Caco-2 (cell line): ENCODE data around the gene MAGI1. TPM values are rescaled to one million over a fixed set of nuclear protein-coding genes. Genes with fewer than 3 reads are reported as not detected.

Experiments
- BruUV-seq: library from RNA; stranded (reverse); fragments of 400-500 nt; replicated peaks from 2 replicates; lab custom pipeline; 2021; lab: Mats Ljungman, UMichigan
- CTCF ChIA-PET: fragments of 300-600 bp; sonication (Branson Sonifier 250); formaldehyde crosslinking; loops from one replicate; lab custom pipeline; 2022; ENCODE audit warnings: antibody characterized with exemption; lab: Charles Lee
- POLR2A ChIA-PET: fragments of 300-600 bp; sonication (Branson Sonifier 250); formaldehyde crosslinking; loops from one replicate; lab custom pipeline; 2022; ENCODE audit warnings: antibody characterized with exemption; lab: Charles Lee
- DNase-seq, 2 experiments: peaks; one replicate each; pipeline versions ENCODE4 v3.0.0 to v3.0.0-alpha.2; 2020 to 2022
- H3K27me3 ChIP-seq: replicated peaks from 2 replicates; pipeline ENCODE4 v1.6.0; 2011; ENCODE audit warnings: low read length; ENCODE audit not compliant: control insufficient read depth, insufficient read depth
- H3K36me3 ChIP-seq: 2 replicates; pipeline ENCODE4 v1.5.1; 2011; ENCODE audit warnings: low read length; ENCODE audit not compliant: control insufficient read depth, insufficient read depth
- H3K4me1 ChIP-seq: fragments of 250-450 bp; sonication (Bioruptor Pico); 2 replicates; pipeline ENCODE4 v1.5.1; 2020; ENCODE audit warnings: mild to moderate bottlenecking
- H3K4me3 ChIP-seq: 2 replicates; pipeline ENCODE4 v1.5.1; 2011; ENCODE audit warnings: low read depth, mild to moderate bottlenecking, control low read depth, low read length
- H3K9me3 ChIP-seq: fragments of 250-450 bp; sonication (Bioruptor Pico); 2 replicates; pipeline ENCODE4 v1.5.1; 2020; ENCODE audit warnings: mild to moderate bottlenecking, moderate library complexity
- H3K27ac Mint-ChIP-seq: one replicate; pipeline ENCODE4 v1.8.0; 2022; ENCODE audit warnings: mixed read lengths; ENCODE audit not compliant: unreplicated experiment
- H3K27me3 Mint-ChIP-seq: one replicate; pipeline ENCODE4 v1.8.0; 2022; ENCODE audit warnings: mixed read lengths; ENCODE audit not compliant: insufficient read depth, unreplicated experiment
- H3K36me3 Mint-ChIP-seq: one replicate; pipeline ENCODE4 v1.8.0; 2022; ENCODE audit warnings: mild to moderate bottlenecking, mixed read lengths; ENCODE audit not compliant: insufficient read depth, unreplicated experiment
- H3K4me1 Mint-ChIP-seq: one replicate; pipeline ENCODE4 v1.8.0; 2022; ENCODE audit warnings: low read depth, mixed read lengths; ENCODE audit not compliant: unreplicated experiment
- H3K4me3 Mint-ChIP-seq: one replicate; pipeline ENCODE4 v1.8.0; 2022; ENCODE audit warnings: mild to moderate bottlenecking, moderate library complexity, mixed read lengths; ENCODE audit not compliant: unreplicated experiment
- H3K9me3 Mint-ChIP-seq: one replicate; pipeline ENCODE4 v1.8.0; 2022; ENCODE audit warnings: mixed read lengths; ENCODE audit not compliant: unreplicated experiment
- intact Hi-C: fragments of 100-400 bp; cut with micrococcal nuclease; formaldehyde crosslinking; loops from one replicate; pipeline ENCODE4 v1.10.0; 2022; ENCODE audit not compliant: unreplicated experiment
- total RNA-seq: library from RNA; stranded (reverse); gene quantifications from 2 replicates; pipeline ENCODE4 v1.2.3, GENCODE V29; 2022
- TF ChIP-seq, protein P1 (sequence below), 2 experiments: fragments of 200-600 bp in 1 of 2; IDR thresholded peaks; 1 replicate in 1 of 2; 2 replicates in 1 of 2; pipeline versions ENCODE4 v1.5.1 to v1.8.0; 2011 to 2022; ENCODE audit warnings: antibody characterized with exemption in 1 of 2, control low read depth in 1 of 2, inconsistent platforms in 1 of 2, low read depth in 1 of 2, low read length in 1 of 2, mild to moderate bottlenecking in 1 of 2, moderate library complexity in 1 of 2; ENCODE audit not compliant: insufficient read depth in 1 of 2, severe bottlenecking in 1 of 2, unreplicated experiment in 1 of 2

The MAGI1 gene
- total RNA-seq, 1 experiment from 2014 or later: 64.9 TPM

GRCh38 chr3:65873028-65873427, 165.7 kb downstream of the MAGI1 start:
- BruUV-seq: no TSS peak
- no peak for DNase-seq
- no peak overlapping the region for H3K27ac Mint-ChIP-seq

DNA sequence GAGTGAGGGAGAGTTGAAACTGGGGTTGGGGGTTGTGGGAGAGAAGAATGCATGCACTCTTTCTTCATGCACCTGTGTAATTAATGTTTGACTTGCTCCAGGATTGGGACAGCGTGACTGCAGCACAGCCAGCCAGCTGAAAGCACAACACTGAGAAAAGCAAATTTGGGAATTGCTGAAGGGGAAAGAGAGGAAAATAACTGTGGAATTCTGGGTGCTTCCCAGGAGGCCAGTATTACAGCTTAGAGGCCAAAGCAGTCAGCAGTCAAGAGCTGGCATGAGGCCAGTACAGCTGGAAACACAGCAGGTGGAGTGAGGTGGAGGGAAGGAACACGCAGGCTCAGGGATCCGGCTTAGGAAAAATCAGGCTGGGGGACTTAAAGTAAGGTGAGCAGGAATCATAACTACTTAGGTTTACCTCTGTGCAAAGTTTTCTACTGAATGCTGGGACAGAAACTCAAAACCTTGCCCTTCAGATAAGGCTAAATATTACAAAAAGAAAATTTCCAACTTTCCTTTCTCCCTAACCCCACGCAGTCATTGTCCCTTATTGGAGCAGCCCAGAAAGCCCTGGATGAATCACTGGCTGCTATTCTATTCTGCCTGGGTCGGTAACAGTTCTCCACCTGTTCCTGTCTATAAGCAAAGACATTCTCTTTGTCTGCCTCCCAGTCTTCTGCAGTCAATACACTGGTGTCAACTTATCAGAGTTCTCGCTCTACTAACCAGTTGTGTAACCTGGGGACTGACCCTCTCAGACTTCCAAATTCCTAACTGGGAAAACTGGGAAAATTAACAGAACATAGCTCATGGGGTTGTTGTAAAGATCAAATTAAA, 167.2 kb downstream of the MAGI1 start:
- H3K9me3 Mint-ChIP-seq: no peaks in the 10 kb centered on the region
- H3K36me3 Mint-ChIP-seq: peaks cover 6% of the 10 kb centered on the region
- DNase-seq: peak in 1 of 2 experiments; percentile 17
- ChIA-PET CTCF (no interaction called here), POLR2A (no interaction called here)
- H3K4me3 ChIP-seq: no peak overlapping the region
- peaks cover 12% of the 10 kb centered on the region; the same call in 1 of the 2 replicates for H3K4me1 ChIP-seq
- H3K9me3 ChIP-seq: no peaks in the 10 kb centered on the region
- TF ChIP-seq, protein P1, sequence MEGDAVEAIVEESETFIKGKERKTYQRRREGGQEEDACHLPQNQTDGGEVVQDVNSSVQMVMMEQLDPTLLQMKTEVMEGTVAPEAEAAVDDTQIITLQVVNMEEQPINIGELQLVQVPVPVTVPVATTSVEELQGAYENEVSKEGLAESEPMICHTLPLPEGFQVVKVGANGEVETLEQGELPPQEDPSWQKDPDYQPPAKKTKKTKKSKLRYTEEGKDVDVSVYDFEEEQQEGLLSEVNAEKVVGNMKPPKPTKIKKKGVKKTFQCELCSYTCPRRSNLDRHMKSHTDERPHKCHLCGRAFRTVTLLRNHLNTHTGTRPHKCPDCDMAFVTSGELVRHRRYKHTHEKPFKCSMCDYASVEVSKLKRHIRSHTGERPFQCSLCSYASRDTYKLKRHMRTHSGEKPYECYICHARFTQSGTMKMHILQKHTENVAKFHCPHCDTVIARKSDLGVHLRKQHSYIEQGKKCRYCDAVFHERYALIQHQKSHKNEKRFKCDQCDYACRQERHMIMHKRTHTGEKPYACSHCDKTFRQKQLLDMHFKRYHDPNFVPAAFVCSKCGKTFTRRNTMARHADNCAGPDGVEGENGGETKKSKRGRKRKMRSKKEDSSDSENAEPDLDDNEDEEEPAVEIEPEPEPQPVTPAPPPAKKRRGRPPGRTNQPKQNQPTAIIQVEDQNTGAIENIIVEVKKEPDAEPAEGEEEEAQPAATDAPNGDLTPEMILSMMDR (IDR thresholded peaks at IDR 0.05; ENCODE audit: insufficient read depth in 1 of 2, low read depth in 1 of 2, low read length in 1 of 2, severe bottlenecking in 1 of 2, unreplicated experiment in 1 of 2): no peak
- H3K27me3 Mint-ChIP-seq: no peaks in the 10 kb centered on the region
- no TSS peak for BruUV-seq
- H3K27ac Mint-ChIP-seq: peak overlapping the region; percentile 2
- peaks cover 11% of the 10 kb centered on the region for H3K4me1 Mint-ChIP-seq
- no peaks in the 10 kb centered on the region for H3K36me3 ChIP-seq
- peak overlapping the region; percentile 8 for H3K4me3 Mint-ChIP-seq
- intact Hi-C loops: no loop called here
- no peaks in the 10 kb centered on the region for H3K27me3 ChIP-seq

More at GRCh38 chr3:65873028-65873427, 165.7 kb downstream of the MAGI1 start:
- no peaks in the 10 kb centered on the region for H3K9me3 ChIP-seq
- intact Hi-C loops: no loop called here
- H3K4me3 ChIP-seq: no peak overlapping the region
- ChIA-PET POLR2A (no interaction called here), CTCF (no interaction called here)
- no peaks in the 10 kb centered on the region for H3K27me3 ChIP-seq
- H3K4me1 Mint-ChIP-seq: peaks cover 11% of the 10 kb centered on the region
- no peaks in the 10 kb centered on the region for H3K9me3 Mint-ChIP-seq
- H3K4me3 Mint-ChIP-seq: no peak overlapping the region
- no peaks in the 10 kb centered on the region for H3K36me3 ChIP-seq
- peaks cover 12% of the 10 kb centered on the region; the same call in 1 of the 2 replicates for H3K4me1 ChIP-seq
- H3K27me3 Mint-ChIP-seq: no peaks in the 10 kb centered on the region
- TF ChIP-seq, protein P1 (IDR thresholded peaks at IDR 0.05; ENCODE audit: insufficient read depth in 1 of 2, low read depth in 1 of 2, low read length in 1 of 2, severe bottlenecking in 1 of 2, unreplicated experiment in 1 of 2): no peak
- peaks cover 6% of the 10 kb centered on the region for H3K36me3 Mint-ChIP-seq

DNA sequence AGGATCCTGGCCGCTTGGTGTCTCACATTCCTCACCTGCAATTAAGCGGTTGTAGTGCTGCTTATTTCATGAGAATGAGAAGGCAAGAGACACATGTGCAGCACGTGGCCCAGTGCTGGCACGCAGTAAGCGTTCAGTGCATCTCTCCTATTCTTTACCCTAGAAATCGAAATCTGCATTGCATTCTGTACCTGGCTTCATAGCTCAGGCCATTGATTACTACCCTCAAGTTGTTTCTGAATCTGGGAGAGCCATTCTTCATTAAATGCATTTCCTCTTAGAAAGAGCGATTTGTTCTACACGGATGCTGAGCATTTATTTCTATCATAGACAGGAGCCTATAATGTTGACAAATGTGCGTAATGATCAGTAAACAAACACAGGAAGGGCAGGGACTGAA, 168.9 kb downstream of the MAGI1 start:
- Mint-ChIP-seq H3K36me3 (peaks cover 6% of the 10 kb centered on the region), H3K4me1 (peaks cover 11% of the 10 kb centered on the region), H3K27ac (no peak overlapping the region), H3K27me3 (no peaks in the 10 kb centered on the region), H3K9me3 (no peaks in the 10 kb centered on the region), H3K4me3 (no peak overlapping the region)
- ChIA-PET CTCF (no interaction called here), POLR2A (no interaction called here)
- BruUV-seq: no TSS peak
- Histone ChIP-seq H3K27me3 (no peaks in the 10 kb centered on the region), H3K36me3 (no peaks in the 10 kb centered on the region), H3K9me3 (no peaks in the 10 kb centered on the region), H3K4me3 (no peak overlapping the region), H3K4me1 (peaks cover 12% of the 10 kb centered on the region; the same call in 1 of the 2 replicates)
- intact Hi-C loops: no loop called here
- no peak for DNase-seq
- TF ChIP-seq, protein P1 (IDR thresholded peaks at IDR 0.05; ENCODE audit: insufficient read depth in 1 of 2, low read depth in 1 of 2, low read length in 1 of 2, severe bottlenecking in 1 of 2, unreplicated experiment in 1 of 2): no peak
